22Rv1 (cell line): ENCODE data around the gene HAUS7.

ENCODE experiments used
- ZFX ChIP-seq: fragments of 450-650 bp; IDR thresholded peaks from 2 replicates; pipeline ENCODE4 v1.6.1; 2017; ENCODE audit warnings: antibody characterized with exemption, borderline replicate concordance
- TF ChIP-seq, protein P1 (sequence below): fragments of 450-650 bp; IDR thresholded peaks from 2 replicates; pipeline ENCODE4 v1.5.1; 2017; ENCODE audit warnings: mild to moderate bottlenecking

GRCh38 chrX:153408221-153408721, 62.1 kb downstream of the HAUS7 start:
- TF ChIP-seq, protein P1, sequence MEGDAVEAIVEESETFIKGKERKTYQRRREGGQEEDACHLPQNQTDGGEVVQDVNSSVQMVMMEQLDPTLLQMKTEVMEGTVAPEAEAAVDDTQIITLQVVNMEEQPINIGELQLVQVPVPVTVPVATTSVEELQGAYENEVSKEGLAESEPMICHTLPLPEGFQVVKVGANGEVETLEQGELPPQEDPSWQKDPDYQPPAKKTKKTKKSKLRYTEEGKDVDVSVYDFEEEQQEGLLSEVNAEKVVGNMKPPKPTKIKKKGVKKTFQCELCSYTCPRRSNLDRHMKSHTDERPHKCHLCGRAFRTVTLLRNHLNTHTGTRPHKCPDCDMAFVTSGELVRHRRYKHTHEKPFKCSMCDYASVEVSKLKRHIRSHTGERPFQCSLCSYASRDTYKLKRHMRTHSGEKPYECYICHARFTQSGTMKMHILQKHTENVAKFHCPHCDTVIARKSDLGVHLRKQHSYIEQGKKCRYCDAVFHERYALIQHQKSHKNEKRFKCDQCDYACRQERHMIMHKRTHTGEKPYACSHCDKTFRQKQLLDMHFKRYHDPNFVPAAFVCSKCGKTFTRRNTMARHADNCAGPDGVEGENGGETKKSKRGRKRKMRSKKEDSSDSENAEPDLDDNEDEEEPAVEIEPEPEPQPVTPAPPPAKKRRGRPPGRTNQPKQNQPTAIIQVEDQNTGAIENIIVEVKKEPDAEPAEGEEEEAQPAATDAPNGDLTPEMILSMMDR, result no peak
- TF ChIP-seq ZFX, result no peak
